Hematopoietic multipotent progenitor cell treated with erythropoietin and hydrocortisone succinate and interleukin-3 and kit ligand, for 15 days (in vitro differentiated cells): Measurements from ENCODE around the gene SKIL.

ENCODE experiments used
- DNase-seq: peaks from one replicate; pipeline ENCODE4 v3.0.0-alpha.2; 2015; ENCODE audit warnings: low spot score

SKIL gene

DNA sequence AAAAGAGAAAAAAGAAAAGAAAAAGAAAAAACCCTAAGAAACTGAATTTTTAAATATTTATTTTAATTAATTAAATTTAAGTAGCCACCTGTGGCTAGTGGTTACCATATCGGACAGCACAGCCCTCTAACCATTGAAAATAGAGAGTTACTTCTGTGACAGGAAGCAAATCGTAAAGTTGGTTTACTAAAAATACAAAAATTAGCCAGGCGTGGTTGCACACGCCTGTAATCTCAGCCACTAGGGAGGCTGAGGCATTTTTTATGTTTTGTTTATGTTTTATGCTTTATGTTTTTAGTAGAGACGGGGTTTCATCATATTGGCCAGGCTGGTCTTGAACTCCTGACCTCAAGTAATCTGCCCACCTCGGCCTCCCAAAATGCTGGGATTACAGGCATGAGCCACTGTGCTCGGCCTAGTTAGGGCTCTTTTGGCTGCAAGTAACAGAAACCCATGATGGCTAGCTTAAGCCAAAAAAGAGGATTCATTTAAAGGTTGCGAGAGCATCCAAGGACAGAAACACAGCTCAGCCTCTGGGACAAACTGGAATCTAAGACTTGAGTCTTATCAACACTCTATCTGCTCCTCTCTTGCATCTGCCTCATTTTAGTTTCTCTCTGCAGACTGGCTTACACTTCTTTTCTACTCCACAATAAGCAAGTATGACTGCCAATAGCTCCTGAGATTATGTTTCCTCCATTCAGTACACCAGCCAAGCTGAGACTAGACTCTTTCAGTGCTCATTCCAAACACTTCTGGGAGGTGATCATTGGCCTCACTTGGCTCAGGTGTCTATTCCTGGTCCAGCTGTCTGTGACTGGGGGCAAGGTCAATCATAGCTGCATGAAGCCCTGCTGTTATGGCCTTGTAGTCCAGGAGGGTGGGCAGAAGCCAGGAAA, 6.8 kb upstream of the SKIL start:
- no peak for DNase-seq

DNA sequence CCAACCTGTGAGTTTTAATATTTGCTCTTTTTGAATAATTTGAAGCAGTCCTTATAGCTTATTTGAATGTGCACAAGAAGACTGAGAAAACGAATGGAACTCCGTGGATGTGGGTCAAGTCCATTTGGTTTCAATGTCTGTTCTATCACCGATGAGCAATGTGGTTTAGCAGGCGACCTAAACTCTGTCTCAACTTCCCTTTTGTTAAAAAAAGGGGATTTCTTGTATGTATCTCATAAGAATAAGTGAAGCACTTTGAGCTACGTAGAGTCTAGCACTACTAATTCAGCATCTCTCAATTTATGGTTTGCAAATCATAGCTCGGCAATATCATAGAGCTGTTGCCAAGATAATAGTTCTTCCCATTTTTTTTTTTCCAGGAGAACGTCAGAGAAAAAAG, 4.6 kb upstream of the SKIL start:
- no peak for DNase-seq

DNA sequence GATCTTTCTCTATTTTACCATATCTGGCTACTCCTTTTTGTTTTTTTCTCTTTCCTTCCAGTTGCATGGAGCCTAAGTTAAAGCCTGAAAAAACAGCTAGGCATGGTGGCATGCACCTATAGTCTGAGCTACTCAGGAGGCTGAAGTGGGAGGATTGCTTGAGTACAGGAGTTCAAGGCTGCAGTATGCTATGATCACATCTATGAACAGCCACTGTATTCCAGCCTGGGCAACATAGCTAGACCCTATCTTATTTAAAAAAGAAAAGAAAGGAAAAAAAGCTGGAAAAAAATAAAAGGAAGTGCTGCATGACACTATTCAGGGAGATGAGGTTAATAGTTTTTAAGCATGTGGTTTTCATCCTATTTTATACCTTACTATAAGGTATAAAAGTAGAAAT, 4.0 kb upstream of the SKIL start:
- DNase-seq = no peak

DNA sequence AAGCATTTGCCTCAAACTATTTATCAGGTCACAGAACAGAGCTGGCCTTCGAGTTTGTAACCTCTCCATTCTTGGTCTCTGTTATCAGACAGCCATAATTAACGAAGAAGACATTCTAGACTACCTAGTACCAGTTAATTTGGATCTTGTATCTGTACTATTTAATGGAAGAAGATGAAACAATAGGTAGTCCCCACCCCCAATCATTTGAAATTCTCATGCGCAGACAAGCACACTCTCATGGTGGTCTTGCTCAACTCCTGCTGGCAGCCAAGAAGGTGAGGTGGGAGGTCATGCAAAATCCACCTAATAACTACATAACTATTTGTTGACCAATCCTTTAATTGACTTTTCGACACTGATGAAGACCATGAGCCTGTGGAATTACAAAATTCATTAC, 2.8 kb upstream of the SKIL start:
- no peak for DNase-seq

DNA sequence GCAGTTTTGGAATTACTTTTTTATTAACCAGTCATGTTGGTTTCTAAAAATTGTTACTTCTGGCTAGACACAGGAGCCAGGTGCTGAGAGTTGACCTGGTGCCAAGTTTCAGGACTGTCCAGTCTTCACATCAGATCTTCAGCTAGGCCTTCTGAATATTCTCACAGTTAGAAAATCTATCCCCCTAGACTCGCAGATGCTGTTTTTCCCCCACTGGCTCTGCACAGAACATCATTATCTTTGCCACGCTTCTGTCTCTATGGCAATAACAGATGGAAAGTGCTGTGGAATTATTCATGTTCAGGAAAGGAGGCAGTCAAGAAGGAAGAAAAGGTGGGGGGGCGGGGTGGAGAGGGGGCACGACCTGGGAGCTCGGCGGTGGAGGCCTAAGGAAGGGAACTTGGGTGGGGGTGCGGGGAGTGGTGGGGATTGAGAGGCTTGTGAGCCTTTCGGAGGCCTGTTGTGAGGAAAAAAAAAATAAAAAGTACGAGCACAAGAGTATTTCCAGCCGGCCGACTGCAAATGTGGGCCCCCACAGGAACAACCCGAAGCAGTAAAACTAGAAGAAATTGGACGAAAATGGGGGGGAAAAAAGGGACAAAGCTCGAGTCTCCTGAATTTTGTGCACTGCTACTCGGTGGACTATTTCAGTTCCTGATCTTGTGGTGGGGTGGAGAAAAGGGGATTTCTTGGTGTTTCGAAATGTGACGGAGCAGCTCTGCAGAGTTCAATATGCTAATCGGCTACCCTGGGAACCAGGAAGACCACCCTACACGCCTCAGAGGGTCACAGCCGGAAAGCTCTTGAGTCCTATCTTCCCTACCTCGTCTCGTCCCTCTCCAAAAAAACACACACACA, 1.5 kb upstream of the SKIL start:
- no peak for DNase-seq

DNA sequence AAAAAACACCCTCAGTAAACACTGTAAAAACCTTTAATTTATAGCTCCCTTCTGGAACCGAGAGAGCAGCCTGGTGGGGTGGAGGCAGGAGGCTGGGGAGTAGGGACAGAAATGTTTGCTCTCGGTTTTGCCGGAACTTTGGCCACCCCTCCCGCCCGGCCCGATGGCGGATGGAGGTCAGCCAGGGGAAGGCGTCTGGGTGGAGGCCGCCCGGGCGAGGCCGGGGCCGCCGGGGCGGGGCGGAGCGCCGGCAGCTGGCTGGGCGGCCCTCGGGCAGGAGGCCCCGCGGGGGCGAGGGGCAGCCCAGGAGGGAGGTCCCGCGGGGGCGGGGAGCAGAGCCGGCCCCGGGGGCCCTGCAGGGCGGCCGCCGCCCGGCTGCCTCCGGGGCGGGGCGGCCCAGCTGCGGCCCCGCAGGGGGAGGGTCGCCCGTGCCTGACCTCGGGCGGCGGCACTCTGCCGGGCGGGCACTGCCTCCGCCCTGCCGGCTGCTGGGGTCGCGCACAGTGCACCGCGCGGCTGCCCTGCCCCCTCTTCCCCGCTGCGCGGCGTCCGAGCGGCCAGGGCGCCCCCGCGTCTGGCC, 829 bp upstream of the SKIL start:
- peak; percentile 43 for DNase-seq

DNA sequence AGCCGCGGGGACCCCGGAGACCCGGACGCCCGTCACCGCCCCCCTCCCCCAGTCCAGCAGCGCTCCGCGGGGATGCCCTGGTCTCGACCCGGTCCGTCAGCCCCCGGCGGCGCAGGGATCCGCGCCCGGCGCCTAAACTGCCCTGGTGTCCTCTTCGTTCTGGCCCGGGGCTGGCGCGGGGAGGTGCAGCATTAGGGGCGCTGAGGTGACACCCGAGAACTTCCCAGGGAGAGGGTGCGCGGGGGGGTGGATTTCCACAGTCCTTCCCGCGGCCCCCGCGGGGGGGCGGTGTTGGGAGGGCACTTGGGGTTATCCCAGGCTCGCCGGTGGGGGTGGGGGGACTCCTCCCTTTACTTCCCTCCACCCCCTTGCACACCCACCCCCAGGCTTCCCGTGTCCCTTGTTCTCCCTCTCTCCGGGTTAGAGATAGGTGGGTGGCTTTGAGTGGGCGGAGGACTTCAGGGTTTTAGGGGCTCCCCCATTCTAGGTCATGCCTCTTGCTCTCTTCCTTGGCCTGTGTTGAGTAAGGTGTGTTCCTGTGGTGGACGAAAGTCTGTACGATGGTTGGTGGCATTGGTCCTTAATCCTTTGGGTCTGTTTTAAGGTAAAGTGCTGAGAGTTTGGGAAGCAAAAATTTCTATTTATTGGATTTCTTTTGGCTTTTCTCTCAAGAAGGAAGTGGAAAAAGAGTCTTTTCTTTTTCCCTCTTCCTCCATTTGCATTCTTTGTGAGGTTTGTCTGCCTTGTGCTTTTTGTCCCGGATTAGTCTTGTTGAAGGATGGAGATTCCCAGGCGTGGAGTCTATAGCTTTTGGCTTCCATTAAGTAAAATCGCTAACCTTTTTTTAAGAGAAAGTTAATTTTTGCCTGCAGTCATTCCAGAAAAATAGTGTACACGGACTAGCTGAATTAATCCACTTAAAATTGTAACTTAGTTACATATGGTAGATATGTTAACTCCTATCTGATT, 811 bp downstream of the SKIL start:
- DNase-seq = peak; percentile 44

DNA sequence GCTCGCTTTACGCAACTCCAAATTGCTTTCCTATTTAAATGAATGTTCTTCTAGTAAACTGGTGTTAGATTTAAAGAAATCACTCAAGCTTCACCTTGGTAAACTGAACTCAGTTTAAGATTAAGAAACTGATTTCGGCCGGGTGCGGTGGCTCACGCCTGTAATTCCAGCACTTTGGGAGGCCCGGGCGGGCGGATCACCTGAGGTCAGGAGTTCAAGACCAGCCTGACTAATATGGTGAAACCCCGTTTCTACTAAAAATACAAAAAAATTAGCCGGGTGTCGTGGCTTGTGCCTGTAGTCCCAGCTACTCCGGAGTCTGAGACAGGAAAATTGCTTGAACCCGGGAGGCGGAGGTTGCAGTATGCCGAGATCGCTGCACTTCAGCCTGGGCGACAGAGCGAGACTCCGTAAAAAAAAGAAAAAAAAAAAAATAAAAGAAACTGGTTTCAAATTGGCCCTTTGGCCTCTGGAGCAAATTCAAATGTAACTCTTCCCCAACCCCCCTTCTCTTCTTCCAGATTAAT, 1.7 kb downstream of the SKIL start:
- no peak for DNase-seq

DNA sequence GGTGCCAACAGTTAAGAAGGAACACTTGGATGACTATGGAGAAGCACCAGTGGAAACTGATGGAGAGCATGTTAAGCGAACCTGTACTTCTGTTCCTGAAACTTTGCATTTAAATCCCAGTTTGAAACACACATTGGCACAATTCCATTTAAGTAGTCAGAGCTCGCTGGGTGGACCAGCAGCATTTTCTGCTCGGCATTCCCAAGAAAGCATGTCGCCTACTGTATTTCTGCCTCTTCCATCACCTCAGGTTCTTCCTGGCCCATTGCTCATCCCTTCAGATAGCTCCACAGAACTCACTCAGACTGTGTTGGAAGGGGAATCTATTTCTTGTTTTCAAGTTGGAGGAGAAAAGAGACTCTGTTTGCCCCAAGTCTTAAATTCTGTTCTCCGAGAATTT, 3.0 kb downstream of the SKIL start:
- no peak for DNase-seq

DNA sequence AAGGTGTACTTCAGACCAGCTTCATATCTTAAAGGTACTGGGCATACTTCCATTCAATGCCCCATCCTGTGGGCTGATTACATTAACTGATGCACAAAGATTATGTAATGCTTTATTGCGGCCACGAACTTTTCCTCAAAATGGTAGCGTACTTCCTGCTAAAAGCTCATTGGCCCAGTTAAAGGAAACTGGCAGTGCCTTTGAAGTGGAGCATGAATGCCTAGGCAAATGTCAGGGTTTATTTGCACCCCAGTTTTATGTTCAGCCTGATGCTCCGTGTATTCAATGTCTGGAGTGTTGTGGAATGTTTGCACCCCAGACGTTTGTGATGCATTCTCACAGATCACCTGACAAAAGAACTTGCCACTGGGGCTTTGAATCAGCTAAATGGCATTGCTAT, 3.4 kb downstream of the SKIL start:
- DNase-seq = no peak

DNA sequence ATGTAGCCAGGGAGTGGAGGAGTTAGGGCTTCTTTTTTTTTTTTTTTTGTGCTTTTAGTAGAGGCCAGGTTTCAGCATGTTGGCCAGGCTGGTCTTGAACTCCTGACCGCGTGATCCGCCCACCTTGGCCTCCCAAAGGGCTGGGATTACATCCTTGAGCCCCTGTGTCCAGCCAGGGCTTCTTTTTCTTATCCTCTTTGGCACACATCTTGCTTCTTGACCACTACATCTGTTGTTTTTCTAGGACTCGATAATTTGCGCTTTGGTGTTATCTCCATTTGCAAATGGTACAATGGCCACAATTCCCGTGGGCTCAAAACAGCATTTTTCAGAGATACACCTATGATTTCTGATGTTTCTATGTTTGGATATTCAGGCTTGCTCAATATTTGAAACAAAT, 4.2 kb downstream of the SKIL start:
- no peak for DNase-seq

DNA sequence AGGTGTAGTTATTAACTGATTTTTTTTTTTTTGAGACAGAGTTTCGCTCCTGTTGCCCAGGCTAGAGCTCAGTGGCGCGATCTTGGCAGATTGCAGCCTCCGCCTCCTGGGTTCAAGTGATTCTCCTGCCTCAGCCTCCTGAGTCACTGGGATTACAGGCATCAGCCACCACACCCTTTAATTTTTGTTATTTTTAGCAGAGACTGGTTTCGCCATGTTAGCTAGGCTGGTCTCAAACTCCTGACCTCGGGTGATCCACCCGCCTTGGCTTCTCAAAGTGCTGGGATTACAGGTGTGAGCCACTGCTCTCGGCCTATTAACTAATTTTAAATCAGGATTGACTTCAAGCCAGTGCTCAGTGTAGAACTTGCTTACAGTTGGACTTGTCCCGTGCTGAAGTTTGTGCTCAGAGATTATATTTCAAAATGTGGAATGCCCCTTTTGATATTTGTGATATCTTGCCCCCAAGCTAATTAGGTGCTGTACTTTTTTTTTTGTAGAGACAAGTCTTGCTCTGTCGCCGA, 6.0 kb downstream of the SKIL start:
- DNase-seq = no peak

DNA sequence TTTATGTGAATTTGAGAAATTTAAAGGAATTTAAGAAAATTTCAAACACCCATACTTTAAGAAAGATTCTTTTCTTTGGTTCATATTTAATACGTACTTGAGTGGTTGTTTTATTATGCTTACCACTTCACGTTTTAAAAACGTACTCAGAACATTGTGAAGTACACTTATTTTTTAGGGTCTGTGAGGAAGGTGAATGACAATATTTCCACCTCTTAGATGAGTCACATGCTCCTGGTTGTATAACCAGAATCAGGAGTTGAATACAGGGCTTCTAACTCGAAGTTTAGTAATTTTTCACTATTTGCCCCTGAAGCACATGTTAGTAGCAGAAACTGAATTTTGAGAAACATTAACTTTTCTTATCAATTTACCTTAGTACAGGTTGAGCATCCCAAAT, 7.5 kb downstream of the SKIL start:
- DNase-seq = no peak

DNA sequence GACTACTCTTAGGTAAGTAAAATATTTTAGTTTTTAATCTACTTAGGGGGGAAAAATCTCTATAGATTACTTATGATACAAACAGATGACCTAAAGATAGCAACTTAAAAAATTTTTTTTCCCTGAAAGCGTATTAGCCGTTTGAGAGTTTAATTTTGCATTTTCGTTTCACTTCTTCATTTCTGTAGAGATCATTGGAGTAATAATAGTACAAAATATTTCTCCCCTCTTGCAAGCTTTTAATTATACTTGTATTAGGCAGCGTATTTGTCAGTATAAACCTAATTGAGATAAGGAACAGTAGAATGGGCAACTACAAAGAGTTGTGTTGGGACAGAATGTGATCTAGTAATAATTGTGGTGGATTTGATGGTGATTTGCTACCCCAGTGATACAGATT, 10.3 kb downstream of the SKIL start:
- no peak for DNase-seq

DNA sequence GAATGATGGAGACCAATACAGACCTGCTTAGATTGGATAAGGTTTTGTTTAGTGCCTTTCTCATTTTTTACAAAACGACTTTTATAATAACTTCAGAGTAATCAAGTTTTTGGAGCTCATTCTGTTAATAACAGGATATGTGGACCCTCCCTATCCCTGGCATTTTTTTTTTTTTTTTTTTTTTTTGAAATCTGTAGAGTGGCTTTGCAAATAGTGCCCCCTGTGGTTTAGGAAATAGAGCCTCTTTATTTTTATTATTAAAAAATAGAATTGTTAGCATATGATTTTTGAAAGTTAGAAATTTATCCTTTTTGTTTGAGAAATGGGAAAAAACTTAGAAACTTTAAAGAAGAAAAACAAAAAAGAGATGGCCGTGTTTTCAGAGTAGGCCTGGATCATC, 11.4 kb downstream of the SKIL start:
- DNase-seq = peak; percentile 35

DNA sequence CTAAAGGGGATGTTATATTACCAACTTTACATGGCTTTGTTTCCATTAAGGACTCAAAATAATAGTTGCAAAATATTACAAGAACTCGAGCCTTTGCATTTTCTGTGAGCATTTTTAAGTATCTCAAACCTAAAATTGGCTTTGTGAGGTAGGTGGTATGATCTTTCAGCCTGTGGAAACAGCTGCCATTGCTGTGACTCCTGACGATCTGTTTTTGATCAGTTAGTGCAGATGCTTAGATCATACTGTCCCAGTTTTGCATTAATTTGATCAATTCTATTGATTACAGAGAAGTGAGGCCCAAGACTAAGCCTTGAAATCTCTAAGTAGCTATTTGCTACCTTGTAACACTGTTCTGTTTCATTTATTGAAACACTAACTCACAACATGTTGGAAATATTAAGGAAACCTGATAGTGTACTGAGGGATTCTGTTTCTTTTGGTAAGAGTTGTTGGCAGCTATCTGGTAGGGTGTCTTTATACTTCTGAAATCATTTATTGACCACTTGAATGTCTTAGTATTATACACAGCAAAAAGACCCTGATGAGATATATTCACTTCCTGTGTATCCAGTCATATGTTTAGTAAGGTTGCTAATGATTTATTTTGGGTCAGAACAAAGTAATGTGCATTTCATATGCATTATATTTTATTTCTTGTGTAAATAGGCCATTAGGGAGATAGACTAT, 14.8 kb downstream of the SKIL start:
- no peak for DNase-seq

DNA sequence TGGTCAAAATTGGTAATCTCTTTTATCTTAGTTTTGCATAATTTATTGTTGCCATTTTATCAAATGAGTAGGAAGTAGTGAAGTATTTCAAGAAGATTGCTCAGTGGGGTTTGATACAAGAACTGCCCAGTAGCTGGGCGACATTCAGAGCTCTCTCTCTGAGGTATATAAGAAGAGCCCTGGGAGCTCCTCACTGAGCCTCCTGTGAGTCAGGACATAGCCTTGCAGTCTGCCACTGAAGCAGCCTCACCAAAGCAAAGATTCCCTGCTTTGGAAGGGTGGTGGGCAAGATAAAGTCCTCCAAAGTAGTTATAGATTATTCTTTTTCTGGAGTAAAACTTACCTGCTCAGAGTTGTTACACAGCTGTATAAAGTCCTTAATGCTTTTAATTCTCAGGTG, 26.1 kb downstream of the SKIL start:
- no peak for DNase-seq

DNA sequence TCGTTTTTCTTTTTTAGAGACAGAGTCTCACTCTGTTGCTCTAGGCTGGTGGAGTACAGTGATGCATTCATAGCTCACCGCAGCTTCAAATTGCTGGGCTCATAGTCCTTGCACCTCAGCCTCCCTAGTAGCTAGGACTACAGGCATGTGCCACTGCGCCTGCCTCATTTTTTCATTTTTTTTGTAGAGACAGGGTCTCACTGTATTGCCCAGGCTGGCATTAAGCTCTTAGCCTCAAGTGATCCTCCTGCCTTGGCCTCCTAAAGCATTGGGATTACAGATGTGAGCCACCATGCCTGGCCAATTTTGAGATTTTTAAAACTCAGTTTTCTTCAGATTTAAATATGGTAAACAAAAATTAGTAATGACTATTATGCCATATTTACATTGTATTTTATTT, 29.0 kb downstream of the SKIL start:
- DNase-seq = no peak

DNA sequence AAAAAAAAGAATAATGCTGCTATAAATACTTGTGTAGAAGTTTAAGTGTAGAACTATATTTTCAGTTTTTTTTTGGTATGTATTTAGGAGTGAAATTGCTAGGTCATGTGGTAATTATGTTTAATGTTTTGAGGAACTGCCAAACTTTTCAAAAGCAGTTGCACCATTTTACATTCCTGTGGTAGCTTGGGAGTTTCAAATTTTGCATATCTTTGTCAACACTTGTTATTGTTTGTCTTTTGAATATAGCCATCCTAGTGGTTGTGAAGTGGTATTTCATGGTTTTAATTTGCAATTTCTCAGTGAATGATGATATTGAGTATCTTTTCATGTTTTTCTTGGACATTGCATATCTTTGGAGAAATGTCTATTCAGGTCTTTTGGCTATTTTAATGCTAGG, 30.4 kb downstream of the SKIL start:
- DNase-seq = no peak

DNA sequence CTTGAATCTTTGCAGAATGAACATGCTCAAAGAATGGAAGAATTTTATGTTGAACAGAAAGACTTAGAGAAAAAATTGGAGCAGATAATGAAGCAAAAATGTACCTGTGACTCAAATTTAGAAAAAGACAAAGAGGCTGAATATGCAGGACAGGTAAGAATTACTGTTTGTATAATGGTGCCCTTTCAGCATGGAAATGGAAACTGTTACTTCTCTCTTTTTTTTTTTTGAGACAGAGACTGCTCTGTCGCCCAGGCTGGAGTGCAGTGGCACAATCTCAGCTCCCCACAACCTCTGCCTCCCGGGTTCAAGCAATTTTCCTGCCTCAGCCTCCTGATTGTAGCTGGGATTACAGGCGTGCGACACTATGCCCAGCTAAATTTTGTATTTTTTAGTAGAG, 33.6 kb downstream of the SKIL start:
- no peak for DNase-seq

DNA sequence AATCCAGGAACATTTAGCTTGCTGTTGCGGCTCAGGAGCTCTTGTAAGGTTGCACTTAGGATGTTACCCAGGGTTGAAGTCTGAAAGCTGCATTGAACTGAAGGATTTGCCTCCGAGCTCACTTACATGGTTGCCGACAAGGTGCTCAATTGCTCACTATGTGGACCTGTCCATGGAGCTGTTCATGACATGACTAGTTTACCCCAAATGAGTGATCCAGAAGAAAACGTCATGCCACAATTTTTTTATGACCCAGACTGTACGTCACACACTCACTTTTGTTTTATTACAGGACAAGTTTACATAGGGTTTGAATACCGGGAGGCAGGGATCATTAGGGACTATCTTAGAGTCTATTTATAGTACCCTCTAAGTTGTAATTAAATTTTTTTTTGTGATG, 40.2 kb downstream of the SKIL start:
- DNase-seq = no peak
